ENCODE data around the gene CPVL. TPM values are rescaled to one million over a fixed set of nuclear protein-coding genes. Genes with fewer than 3 reads are reported as not detected.
"Not testable (repeated sequence)": the region's sequence is repeated elsewhere in the genome, so short reads cannot be mapped to it uniquely, and the experiment has no call there.

CPVL gene
- polyA plus RNA-seq, 3 donors = 2.6 to 13.4 (median 11.5) TPM

DNA sequence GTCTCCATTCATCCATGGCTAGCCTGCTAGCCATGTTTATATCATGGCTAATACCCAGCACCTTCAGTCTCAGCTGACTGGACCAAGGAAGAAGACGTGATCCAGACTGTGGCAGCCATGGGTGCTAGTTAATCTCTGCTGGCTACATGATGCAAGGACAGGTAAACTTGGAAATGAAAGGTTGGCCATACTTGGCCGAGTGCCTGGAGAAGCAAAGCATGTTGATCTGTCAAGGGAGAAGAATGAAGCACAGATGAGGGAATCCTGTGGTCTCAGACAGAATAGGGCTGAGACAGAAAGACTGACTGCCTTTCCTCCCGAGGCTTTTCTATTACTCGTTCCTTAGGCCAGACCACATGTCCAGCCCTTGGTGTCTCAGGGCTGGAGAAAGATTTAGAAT is 41.1 kb downstream of the CPVL start:
- H3K27ac ChIP-seq (ENCODE audit: low read depth, low read length) = no peak overlapping the region
- 81 to 82% (median 81%) methylated on average over 4 of the region's 4 CpGs for WGBS, 3 donors

DNA sequence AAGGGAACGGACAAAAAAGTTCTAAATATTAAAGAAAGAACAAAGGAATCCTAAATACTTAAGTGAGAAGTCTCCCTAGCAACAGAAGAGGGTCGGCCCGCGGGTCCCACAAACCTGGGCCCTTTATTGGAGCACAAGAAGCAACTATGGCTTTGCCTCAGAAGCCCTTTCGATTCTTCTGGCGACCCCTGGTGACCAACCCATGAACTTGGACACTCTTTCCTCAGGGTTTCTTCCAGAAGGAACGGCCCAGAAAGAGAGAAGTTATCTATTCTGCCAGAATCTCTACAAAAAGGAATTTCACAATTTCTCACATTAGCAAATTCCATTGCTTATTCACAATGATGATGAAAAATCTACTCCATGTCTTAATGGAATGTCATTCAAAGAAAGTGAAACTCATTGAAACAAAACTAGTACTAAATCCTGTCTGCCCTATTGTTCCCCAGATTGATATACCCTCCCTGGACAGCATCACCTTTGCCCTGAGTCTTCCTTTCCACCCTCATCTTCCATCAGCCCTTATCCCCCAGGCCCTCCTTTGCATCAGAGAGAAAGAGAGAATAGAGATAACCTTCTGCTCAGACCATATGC is 43.7 kb downstream of the CPVL start:
- 2 to 5% (median 5%) methylated on average over 7 of the region's 7 CpGs for WGBS, 3 donors
- H3K27ac ChIP-seq (ENCODE audit: low read depth, low read length) = no peak overlapping the region

DNA sequence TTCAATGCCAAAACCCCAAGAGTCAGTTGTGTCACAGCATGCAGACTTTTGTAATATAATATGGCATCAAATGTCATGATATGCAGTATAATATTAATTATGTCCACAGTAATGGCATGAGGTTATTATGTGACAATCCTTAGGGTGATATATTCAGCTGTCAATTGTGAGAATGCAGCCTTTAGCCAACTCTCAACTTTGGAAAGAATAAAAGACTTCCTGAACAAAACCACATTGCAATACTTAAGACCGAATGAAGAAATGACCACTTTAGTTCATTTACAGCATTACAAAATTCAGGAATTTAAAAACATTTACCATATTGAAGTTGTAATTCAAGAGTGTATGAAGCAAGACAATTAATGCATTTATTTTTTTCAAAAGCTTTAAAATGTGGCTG is 45.4 kb downstream of the CPVL start:
- H3K27ac ChIP-seq (ENCODE audit: low read depth, low read length) = no peak overlapping the region
- 13 to 74% (median 26%) methylated on average over 1 of the region's 1 CpG for WGBS, 3 donors

DNA sequence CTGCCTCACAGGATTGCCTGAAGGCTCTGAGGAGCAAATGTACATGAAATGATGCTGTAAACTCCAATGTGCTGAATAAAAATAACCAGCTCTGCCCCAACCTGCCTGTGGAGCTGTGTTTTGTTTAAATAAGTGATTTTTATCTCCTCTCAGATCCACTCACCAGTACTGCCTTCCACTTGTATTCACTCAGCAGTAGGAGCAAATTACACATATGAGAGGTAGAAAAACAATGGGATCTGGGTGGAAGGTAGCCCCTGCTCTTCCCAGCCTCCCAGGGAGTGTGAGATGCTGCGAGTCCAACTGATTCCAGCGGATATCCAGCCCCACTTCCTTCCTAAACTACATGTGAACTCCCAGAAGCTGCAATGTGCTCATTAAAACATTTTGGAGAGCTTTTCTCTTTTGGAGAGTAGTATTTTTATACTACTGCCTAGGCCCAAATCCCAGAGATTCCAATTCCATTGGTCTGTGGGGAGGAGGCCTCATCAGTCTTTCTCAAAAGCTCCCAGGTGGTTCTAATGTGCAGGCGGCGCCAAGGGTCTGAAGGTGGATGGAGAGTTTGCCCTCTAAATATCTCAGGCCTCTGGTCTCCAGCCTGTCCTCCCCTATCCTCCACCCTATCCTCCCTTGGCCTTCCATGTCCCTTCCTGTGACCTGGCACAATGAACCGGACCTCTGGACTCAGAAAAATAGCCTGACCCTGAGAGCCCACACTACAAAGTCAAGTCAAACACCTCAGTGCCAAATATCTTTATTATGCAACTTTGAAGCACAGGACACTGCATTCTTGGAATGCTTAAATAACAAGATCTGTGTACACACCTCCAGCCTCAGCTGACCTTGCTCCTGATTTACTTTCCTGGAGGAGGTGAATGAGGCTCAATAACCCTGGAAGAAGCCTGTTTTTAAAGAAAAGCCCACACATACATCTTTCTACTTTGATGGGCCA is 46.2 kb downstream of the CPVL start:
- H3K27ac ChIP-seq (ENCODE audit: low read depth, low read length) = no peak overlapping the region
- WGBS, 3 donors = 46 to 84% (median 53%) methylated on average over 5 of the region's 5 CpGs

DNA sequence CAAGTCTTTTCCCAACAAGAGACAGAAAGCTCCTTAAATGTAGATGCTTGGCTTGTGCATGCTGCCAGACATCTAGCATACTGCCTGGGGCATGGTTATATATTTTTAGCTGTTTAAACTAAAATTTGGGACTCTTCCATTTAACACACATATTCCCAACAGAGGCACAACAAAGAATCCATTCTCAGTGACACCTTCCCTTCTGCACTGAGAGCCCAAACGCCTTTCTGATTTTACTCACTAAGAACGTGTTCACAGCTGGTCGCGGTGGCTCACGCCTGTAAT is 49.9 kb downstream of the CPVL start:
- 94 to 97% (median 95%) methylated on average over 5 of the region's 5 CpGs for WGBS, 3 donors
- H3K27ac ChIP-seq (ENCODE audit: low read depth, low read length) = no peak overlapping the region

DNA sequence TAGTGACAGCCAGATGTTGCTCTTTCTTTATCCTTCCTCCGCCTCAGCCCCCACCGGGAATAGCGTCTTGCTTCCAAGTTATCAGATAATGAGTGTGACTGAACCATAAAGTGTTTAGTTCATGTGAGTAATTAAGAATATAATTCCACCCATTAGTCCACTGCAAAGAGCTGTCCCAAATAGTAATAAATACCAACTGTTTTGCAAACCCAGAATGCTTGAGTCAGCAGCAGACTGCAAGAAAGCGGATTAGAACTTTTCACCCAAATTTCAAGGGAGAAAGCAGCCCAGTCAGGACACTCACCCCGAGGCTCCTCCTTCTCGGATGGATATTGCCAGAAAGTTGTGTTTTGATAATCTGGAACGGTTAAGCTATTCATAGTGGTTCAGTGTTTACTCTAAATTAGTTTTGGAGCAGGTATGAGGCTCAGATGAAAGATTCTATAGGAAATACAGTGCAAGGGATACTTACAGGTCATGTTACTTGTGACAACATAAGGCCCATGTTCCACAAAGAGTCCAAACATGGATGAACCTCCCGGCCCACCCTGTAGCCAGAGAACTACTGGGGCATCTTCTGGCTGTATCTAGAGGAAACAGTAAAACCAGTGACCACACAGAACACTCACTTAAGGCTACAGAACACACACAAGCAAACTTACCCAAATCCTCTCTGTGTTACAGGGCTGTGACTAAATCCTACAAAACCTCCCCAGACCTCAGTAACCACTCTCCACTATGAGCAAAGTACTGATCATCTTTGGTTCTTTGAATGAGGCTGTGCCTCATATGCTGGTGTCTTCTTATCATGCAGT is 50.5 kb downstream of the CPVL start:
- H3K27ac ChIP-seq (ENCODE audit: low read depth, low read length) = no peak overlapping the region
- WGBS, 3 donors = 44 to 69% (median 59%) methylated on average over 8 of the region's 8 CpGs

DNA sequence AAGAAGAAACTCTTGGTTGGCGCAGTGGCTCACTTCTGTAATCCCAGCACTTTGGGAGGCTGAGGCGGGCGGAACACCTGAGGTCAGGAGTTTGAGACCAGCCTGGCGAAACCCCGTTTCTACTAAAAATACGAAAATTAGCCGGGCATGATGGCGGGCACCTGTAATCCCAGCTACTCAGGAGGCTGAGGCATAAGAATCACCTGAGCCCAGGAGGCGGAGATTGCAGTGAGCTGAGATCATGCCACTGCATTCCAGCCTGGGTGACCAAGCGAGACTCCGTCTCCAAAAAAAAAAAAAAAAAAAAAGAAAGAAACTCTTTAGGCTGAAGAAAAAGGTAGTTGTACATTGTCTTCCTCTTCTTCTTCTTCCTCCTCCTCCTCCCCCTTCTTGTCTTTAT is 53.2 kb downstream of the CPVL start:
- not testable (repeated sequence) for H3K27ac ChIP-seq (ENCODE audit: low read depth, low read length)
- 96 to 99% (median 97%) methylated on average over 11 of the region's 11 CpGs for WGBS, 3 donors

DNA sequence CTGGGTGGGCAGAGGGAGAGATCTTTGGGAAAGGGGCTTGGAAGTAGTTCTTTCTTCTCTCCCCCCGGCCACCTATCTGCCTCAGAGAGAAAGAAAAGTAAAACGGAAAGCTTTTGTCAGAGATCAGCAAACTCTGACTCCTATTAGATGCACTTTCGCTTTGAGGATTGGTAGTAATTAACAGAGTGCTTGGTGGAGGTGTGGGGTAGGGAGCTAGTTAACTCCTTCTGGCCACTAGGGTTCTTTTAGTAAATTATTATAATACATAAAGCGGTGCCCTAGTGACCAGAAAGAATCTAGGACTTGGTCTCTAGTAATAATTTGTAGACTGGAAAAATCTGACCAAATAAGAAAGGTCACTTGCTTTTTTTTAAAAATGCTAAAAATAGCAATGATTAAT is 54.6 kb downstream of the CPVL start:
- 7 to 47% (median 21%) methylated on average over 4 of the region's 4 CpGs for WGBS, 3 donors
- no peak overlapping the region for H3K27ac ChIP-seq (ENCODE audit: low read depth, low read length)

DNA sequence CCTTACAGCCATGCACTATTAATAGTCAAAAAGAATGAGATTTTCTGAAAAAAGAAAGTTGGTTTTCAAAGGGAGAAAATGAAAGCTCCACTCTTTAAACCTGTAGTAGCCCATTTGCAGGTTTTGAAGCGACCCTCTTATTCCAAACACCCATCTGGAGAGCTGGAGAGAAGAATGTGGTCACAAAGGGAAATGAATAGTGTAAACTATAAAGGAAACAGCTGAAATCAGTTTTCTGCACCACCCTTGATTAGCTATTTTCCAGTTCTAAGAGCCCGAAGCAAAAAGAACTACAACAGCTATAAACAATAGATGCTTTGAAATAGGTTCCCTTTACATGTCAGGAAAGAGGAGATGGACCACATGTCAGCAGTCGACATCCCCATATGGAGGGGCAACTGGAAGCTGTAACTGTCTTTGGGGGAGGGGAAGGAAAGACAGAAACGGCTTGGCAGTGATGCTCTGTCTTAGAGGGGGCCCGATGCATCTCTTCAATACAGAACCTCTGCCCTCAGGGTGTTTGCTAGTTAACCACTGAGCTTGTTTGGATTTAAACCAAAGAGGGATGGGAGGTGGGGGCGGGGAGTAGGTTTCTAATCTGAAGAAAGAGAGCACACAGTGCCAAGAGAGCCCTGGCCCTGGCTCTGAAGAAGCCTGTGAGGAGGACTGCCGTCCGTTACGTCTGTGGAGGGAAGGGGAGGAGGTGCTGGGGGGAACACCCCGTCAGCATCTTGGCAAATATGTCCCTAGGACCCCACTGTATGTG is 55.3 kb downstream of the CPVL start:
- WGBS, 3 donors = 12 to 59% (median 13%) methylated on average over 10 of the region's 10 CpGs
- H3K27ac ChIP-seq (ENCODE audit: low read depth, low read length) = no peak overlapping the region

DNA sequence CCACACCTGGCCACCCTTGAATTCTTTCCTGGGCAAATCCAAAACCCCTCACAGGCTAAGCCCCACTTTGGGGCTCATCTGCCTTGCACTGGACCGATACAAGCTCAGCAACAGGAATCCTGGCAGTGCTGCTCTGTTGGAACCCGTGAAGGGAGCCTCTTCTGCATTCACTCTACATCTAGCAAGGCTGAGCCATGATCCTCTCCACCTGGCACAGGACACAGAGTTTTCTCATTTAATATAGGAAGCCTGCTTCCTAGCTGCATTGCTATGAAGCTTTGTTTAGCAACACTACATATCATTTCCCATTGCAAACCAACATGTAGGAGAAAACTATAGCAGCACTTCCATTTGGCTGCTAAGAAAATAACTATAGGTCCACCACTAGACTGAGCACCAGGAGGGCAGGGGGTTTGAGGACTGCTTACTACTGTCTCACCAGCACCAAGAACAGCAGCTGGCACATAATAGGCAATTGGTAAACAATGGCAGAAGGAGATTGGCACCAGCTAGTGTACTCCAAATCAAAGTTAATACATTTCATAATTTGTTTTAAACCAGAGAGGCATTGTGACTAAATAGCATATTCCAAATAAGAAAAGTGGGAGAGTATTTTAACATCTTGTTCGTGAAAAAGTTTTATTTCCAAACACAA is 56.1 kb downstream of the CPVL start:
- H3K27ac ChIP-seq (ENCODE audit: low read depth, low read length) = no peak overlapping the region
- WGBS, 3 donors = 75 to 85% (median 83%) methylated on average over 3 of the region's 3 CpGs

DNA sequence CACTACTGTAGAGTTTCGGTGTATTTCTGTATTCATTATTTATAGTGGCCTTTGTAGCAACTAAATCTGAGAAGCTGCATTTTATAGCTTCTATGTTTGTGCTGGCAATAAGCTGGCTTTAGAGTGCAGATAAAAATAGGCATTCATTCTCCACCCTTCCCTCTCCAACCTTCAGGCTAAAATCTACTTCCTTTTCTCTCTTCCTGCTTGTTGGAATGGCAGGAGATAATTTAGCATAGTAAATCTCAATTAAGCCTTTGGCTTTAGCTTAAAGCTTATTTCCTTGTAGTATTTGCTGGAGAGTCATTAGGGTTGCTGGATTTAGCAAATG is 58.5 kb downstream of the CPVL start:
- no peak overlapping the region for H3K27ac ChIP-seq (ENCODE audit: low read depth, low read length)
- 50 to 88% (median 64%) methylated on average over 1 of the region's 1 CpG for WGBS, 3 donors

DNA sequence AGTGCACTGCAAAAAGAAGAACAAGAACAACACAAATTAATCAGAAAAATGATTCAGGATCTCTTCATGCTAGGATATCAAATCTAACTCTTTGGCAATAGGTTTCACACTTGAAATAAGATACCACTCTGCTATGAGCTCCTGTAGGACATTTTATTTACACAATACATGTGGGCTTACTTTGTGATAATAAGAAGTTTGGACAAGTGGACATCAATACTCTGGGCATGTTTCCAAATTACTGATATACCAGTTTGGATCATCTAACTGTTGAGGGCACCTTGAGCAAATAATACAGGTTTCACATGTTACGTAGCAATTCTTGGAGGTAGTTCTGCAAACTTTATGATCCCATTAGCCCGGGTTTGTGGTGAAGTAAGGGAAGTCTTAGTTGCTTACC is 59.8 kb downstream of the CPVL start:
- WGBS, 3 donors = 41 to 51% (median 49%) methylated on average over 2 of the region's 2 CpGs
- no peak overlapping the region for H3K27ac ChIP-seq (ENCODE audit: low read depth, low read length)

DNA sequence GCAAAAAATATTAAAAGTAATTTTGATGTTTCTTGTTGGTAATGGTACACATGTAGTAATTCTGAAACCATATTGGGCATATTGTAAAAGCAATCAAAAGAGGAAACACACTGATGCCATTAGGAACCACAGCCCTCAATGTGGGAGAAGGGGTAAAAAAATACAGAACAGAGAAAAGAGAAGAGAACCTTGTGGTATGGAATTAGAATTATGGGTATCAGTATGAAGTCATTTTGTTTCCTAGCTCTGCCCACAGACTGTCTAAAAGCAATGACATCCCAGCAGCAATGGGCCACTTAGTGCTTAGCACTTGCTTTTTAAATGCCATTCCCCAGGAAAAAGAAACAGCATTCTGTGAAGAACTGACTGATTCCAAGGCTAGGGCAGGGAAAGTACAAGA is 61.5 kb downstream of the CPVL start:
- H3K27ac ChIP-seq (ENCODE audit: low read depth, low read length) = no peak overlapping the region

DNA sequence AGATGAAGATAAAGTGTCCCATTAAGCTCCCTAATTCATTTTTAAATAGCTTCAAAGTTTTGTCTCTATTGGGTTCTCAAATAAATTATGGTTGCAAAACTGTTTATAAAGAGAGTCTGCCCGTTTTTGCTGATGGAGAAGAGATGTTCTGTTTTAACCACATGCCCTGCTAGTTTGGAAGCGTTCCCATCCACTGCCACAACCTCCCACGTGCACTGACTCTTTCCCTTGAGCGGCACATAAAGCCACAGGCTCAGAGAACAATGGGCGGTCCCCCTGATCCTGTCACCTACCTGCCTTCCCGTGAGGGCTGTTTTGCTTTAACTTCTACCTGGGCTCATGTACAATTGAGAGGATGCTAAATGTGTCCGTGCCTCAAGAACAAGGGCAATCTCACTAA is 65.5 kb downstream of the CPVL start:
- no peak overlapping the region for H3K27ac ChIP-seq (ENCODE audit: low read depth, low read length)
- WGBS, 3 donors = 57 to 76% (median 62%) methylated on average over 7 of the region's 7 CpGs

DNA sequence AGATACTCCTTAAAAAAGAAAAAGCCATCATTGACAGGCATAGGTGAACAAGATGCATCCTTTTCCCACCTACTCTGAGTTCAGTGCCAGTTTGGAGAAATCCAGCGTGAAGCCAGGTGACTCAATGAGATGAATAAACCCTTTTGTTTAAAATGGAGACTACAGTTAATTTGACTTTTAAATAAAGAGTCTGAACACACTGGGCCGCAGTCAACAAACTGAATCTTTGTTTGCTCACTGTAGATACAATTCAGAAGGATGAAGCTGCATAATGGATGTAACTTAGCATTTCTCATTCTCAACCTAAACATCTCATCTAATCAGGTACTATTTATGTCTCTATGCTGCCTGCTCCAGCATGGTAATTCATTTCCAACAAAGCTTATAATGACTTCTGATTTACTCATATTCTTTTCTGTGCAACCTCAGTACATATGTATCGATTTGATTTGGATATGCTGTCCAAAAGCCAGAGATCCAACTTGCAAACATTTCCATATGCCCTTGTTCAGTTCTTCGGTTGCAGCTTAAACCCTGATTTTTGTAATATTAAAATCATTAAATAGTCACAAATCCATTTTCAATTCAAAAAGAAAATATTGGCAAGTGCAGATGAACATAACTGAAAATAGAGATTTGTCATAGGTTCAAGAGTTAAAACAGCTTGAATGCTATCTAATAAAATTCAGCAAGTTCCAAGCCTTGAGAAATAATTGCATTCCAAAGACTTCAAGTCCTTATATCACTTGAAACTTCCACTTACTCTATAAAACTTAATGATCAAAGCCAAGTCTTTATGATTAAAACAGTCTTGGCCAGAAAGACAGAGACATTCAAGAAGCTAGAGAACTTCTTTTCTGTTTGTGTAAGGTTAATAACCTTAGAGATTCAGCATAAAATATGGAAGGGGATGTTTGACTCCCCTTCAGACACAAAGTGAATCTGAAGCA is 67.8 kb downstream of the CPVL start:
- 88 to 91% (median 90%) methylated on average over 4 of the region's 4 CpGs for WGBS, 3 donors
- no peak overlapping the region for H3K27ac ChIP-seq (ENCODE audit: low read depth, low read length)

DNA sequence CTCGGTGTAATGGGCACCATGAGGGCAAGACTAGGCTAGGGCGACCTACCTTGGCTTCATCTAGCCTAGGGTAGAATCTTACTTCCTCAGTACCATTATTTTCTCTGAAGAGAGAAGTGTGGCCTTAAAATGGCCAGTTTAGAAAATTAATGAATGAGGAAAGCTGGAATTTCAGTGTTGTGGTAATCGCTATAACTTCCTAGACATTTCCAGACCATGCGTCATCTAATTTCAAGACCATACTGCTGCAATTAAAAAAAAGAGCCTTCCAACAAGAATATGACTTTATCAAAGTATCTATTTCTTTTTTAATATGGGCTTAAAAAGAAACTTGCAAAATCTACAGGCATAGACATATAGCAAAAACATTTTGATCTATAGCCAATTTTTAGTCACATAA is 68.5 kb downstream of the CPVL start:
- no peak overlapping the region for H3K27ac ChIP-seq (ENCODE audit: low read depth, low read length)
- 94 to 95% (median 95%) methylated on average over 4 of the region's 4 CpGs for WGBS, 3 donors

DNA sequence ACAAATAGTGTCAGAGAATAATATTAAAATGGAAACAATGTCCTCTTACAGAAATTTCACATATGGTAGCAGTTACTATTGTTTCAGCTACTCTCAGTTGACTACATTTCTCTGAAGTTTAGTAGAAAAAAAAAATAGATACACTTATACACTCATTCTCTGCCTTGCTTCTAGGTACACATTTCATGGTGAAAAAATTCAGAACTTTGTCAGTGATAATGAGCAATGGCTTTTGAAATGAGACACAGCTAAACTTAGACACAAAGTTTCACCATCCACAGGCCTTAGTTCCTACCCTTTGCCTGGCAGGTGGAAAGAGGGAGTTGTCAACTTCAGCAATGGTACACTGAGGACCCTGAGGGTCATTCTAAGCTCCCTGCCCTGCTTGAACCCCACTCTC is 69.2 kb downstream of the CPVL start:
- H3K27ac ChIP-seq (ENCODE audit: low read depth, low read length) = no peak overlapping the region
